Mucosa of rectum (tissue), 2 donors: ENCODE measurements around the gene NFE2L2.

Source experiments
- H3K27ac ChIP-seq, 2 donors: one replicate each; pipeline ENCODE4 v1.7.0; 2013; ENCODE audit warnings: inconsistent platforms in 2 of 2, low read depth in 2 of 2, low read length in 2 of 2
- H3K27me3 ChIP-seq, 2 donors: one replicate each; pipeline ENCODE4 v1.7.0; 2013; ENCODE audit warnings: low read length in 2 of 2; ENCODE audit not compliant: control insufficient read depth in 2 of 2, insufficient read depth in 2 of 2
- H3K36me3 ChIP-seq, 2 donors: one replicate each; pipeline ENCODE4 v1.7.0; 2013; ENCODE audit warnings: low read length in 2 of 2; ENCODE audit not compliant: control insufficient read depth in 2 of 2, insufficient read depth in 2 of 2
- H3K4me1 ChIP-seq, 2 donors: one replicate each; pipeline ENCODE4 v1.7.0; 2013; ENCODE audit warnings: low read length in 2 of 2, mild to moderate bottlenecking in 1 of 2; ENCODE audit not compliant: control insufficient read depth in 2 of 2, insufficient read depth in 2 of 2
- H3K4me3 ChIP-seq, 2 donors: one replicate each; pipeline ENCODE4 v1.7.0; 2013; ENCODE audit warnings: low read length in 2 of 2
- H3K9ac ChIP-seq, 2 donors: one replicate each; pipeline ENCODE4 v1.7.0; 2013; ENCODE audit warnings: low read length in 2 of 2, low read depth in 1 of 2, mild to moderate bottlenecking in 1 of 2
- H3K9me3 ChIP-seq, 2 donors: one replicate each; pipeline ENCODE4 v1.7.0; 2013; ENCODE audit warnings: low read length in 2 of 2; ENCODE audit not compliant: control insufficient read depth in 2 of 2
- donor health status: healthy.
- donor health status: Normal muscosa, but diverticular disease.

The NFE2L2 gene

GRCh38 chr2:177281400-177282180 is 17.1 kb upstream of the NFE2L2 start:
- H3K9ac ChIP-seq: no peak overlapping the region
- H3K9me3 ChIP-seq: no peaks in the 10 kb centered on the region
- H3K4me1 ChIP-seq: no peaks in the 10 kb centered on the region
- no peaks in the 10 kb centered on the region for H3K27me3 ChIP-seq
- peak overlapping the region in 1 of 2 donors; percentile 29 for H3K27ac ChIP-seq
- no peaks in the 10 kb centered on the region for H3K36me3 ChIP-seq
- H3K4me3 ChIP-seq: no peak overlapping the region

- Histone ChIP-seq H3K36me3 (no peaks in the 10 kb centered on the region), H3K9ac (no peak overlapping the region), H3K27ac (no peak overlapping the region), H3K4me3 (no peak overlapping the region), H3K9me3 (no peaks in the 10 kb centered on the region), H3K4me1 (no peaks in the 10 kb centered on the region), H3K27me3 (no peaks in the 10 kb centered on the region)
Measured at GRCh38 chr2:177279847-177280246, 15.3 kb upstream of the NFE2L2 start.

- Histone ChIP-seq H3K27me3 (no peaks in the 10 kb centered on the region), H3K27ac (no peak overlapping the region), H3K9ac (no peak overlapping the region), H3K36me3 (no peaks in the 10 kb centered on the region), H3K4me1 (peaks cover 0 to 7% of the 10 kb centered on the region in 2 donors), H3K4me3 (no peak overlapping the region), H3K9me3 (no peaks in the 10 kb centered on the region)
Measured at GRCh38 chr2:177275743-177276055, 11.2 kb upstream of the NFE2L2 start.

GRCh38 chr2:177275040-177275742 is 10.7 kb upstream of the NFE2L2 start:
- H3K4me1 ChIP-seq: peaks cover 0 to 7% of the 10 kb centered on the region in 2 donors
- no peaks in the 10 kb centered on the region for H3K9me3 ChIP-seq
- no peak overlapping the region for H3K27ac ChIP-seq
- no peaks in the 10 kb centered on the region for H3K36me3 ChIP-seq
- H3K27me3 ChIP-seq: no peaks in the 10 kb centered on the region
- no peak overlapping the region for H3K9ac ChIP-seq
- H3K4me3 ChIP-seq: no peak overlapping the region

- Histone ChIP-seq H3K4me3 (no peak overlapping the region), H3K36me3 (no peaks in the 10 kb centered on the region), H3K27ac (peak overlapping the region; percentile 50 to 59), H3K27me3 (no peaks in the 10 kb centered on the region), H3K9ac (no peak overlapping the region), H3K9me3 (no peaks in the 10 kb centered on the region), H3K4me1 (peaks cover 0 to 7% of the 10 kb centered on the region in 2 donors)
Measured at GRCh38 chr2:177273408-177273807, 8.9 kb upstream of the NFE2L2 start.

- peaks cover 0 to 7% of the 10 kb centered on the region in 2 donors for H3K4me1 ChIP-seq
- no peak overlapping the region for H3K4me3 ChIP-seq
- H3K27me3 ChIP-seq: no peaks in the 10 kb centered on the region
- H3K9ac ChIP-seq: no peak overlapping the region
- no peaks in the 10 kb centered on the region for H3K9me3 ChIP-seq
- no peaks in the 10 kb centered on the region for H3K36me3 ChIP-seq
- H3K27ac ChIP-seq: no peak overlapping the region
Measured at GRCh38 chr2:177272765-177273164, 8.2 kb upstream of the NFE2L2 start.

GRCh38 chr2:177271981-177272666 is 7.6 kb upstream of the NFE2L2 start:
- Histone ChIP-seq H3K4me1 (peaks cover 0 to 7% of the 10 kb centered on the region in 2 donors), H3K9me3 (no peaks in the 10 kb centered on the region)

GRCh38 chr2:177270531-177270930 is 6.0 kb upstream of the NFE2L2 start:
- Histone ChIP-seq H3K27me3 (no peaks in the 10 kb centered on the region), H3K4me3 (no peak overlapping the region), H3K27ac (no peak overlapping the region), H3K4me1 (peaks cover 9 to 21% of the 10 kb centered on the region in 2 donors), H3K9ac (no peak overlapping the region), H3K36me3 (no peaks in the 10 kb centered on the region), H3K9me3 (no peaks in the 10 kb centered on the region)

More at GRCh38 chr2:177271981-177272666, 7.6 kb upstream of the NFE2L2 start:
- Histone ChIP-seq H3K27ac (no peak overlapping the region), H3K9ac (no peak overlapping the region), H3K4me3 (no peak overlapping the region), H3K27me3 (no peaks in the 10 kb centered on the region), H3K36me3 (no peaks in the 10 kb centered on the region)

- Histone ChIP-seq H3K36me3 (no peaks in the 10 kb centered on the region), H3K4me3 (no peak overlapping the region), H3K4me1 (peaks cover 9 to 24% of the 10 kb centered on the region in 2 donors), H3K9ac (no peak overlapping the region), H3K27ac (no peak overlapping the region), H3K9me3 (no peaks in the 10 kb centered on the region), H3K27me3 (no peaks in the 10 kb centered on the region)
Measured at GRCh38 chr2:177268901-177269300, 4.4 kb upstream of the NFE2L2 start.
